ENCODE measurements around the gene EML1. TPM values are rescaled to one million over a fixed set of nuclear protein-coding genes. Genes with fewer than 3 reads are reported as not detected.

The EML1 gene
- total RNA-seq, 3 donors from 2014 or later (not counting 1 experiment from before 2014, with no cell fraction given), result not detected

GRCh38 chr14:99803106-99803775, 10.0 kb downstream of the EML1 start:
- no peak overlapping the region for H3K4me3 ChIP-seq (ENCODE audit: low read length)
- WGBS (ENCODE audit: insufficient coverage), result 86% methylated on average over 12 of the region's 14 CpGs
- DNase-seq (no peak), ATAC-seq (no peak)
- no peaks in the 10 kb centered on the region for H3K36me3 ChIP-seq (ENCODE audit: control insufficient read depth, insufficient read depth, low read length)
- Mint-ChIP-seq H3K4me1 (no peaks in the 10 kb centered on the region), H3K9me3 (no peaks in the 10 kb centered on the region), H3K27me3 (ENCODE audit: low read depth in 2 of 2) (peaks cover 19 to 30% of the 10 kb centered on the region in 2 donors), H3K36me3 (no peaks in the 10 kb centered on the region), H3K4me3 (no peak overlapping the region), H3K27ac (no peak overlapping the region)
- no peak for TF ChIP-seq CTCF (IDR thresholded peaks at IDR 0.05)
- H3K4me1 ChIP-seq (ENCODE audit: control insufficient read depth, insufficient read depth, low read length), result no peaks in the 10 kb centered on the region
- no peaks in the 10 kb centered on the region for H3K9me3 ChIP-seq (ENCODE audit: control insufficient read depth, insufficient read depth, low read length)
- intact Hi-C loops (cut with micrococcal nuclease), result no loop called here
- no peak overlapping the region for H3K27ac ChIP-seq (ENCODE audit: low read length)
- peaks cover 9% of the 10 kb centered on the region for H3K27me3 ChIP-seq (ENCODE audit: control insufficient read depth, insufficient read depth, low read length)

DNA sequence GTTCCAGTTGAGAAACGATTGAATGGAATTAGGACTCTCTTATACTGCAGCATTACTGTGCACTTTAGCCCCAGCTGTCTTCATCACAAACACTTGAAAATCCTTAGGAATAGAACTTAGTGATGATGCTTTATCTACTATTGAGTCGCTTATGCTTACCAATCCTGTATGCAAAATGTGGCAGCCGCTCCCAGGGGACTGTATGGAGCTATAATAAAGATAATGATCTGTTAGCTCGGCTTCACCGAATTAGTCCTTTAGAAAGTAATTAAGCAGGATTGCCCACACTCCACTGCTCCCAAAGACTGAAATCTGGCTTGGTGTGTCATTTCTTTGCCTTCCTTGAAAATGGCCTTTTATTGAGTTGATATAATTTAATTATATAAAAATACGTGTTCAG, 10.6 kb downstream of the EML1 start:
- no peak for TF ChIP-seq CTCF (IDR thresholded peaks at IDR 0.05)
- Histone ChIP-seq H3K36me3 (ENCODE audit: control insufficient read depth, insufficient read depth, low read length) (no peaks in the 10 kb centered on the region), H3K4me3 (ENCODE audit: low read length) (no peak overlapping the region), H3K27me3 (ENCODE audit: control insufficient read depth, insufficient read depth, low read length) (peaks cover 9% of the 10 kb centered on the region), H3K9me3 (ENCODE audit: control insufficient read depth, insufficient read depth, low read length) (no peaks in the 10 kb centered on the region), H3K27ac (ENCODE audit: low read length) (no peak overlapping the region), H3K4me1 (ENCODE audit: control insufficient read depth, insufficient read depth, low read length) (no peaks in the 10 kb centered on the region)
- 97% methylated on average over 3 of the region's 6 CpGs for WGBS (ENCODE audit: insufficient coverage)
- Mint-ChIP-seq H3K9me3 (no peaks in the 10 kb centered on the region), H3K27ac (no peak overlapping the region), H3K27me3 (ENCODE audit: low read depth in 2 of 2) (peaks cover 21 to 36% of the 10 kb centered on the region in 2 donors), H3K4me1 (no peaks in the 10 kb centered on the region), H3K4me3 (no peak overlapping the region), H3K36me3 (no peaks in the 10 kb centered on the region)
- intact Hi-C loops (cut with micrococcal nuclease), result no loop called here
- DNase-seq (no peak), ATAC-seq (no peak)

DNA sequence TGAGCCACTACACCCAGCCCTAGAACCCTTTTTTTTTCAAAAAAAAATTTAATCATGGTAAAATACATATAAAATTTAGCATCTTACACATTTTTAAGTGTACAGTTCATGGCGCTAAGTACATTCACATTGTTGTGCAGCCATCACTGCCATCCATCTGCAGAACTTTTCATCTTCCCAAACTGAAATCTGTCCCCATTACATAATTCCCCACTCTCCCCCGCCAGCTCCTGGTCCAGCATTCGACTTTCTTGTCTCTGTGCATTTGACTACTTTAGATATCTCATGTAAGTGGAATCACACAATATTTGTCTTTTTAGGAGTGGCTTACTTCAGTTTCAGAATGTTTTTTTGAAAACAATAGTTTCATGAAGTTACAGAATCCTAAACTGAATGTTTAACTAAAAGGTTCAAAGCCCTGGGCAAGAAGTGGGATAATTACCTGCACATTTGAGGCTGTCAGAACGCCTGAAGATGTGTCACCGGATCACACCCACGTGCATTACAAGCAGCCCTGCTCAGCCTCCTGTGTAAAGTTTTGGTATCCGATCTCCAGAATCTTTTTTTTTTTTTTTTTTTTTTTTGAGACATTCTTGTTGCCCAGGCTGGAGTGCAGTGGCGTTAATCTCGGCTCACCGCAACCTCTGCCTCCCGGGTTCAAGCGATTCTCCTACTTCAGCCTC, 12.7 kb downstream of the EML1 start:
- WGBS (ENCODE audit: insufficient coverage), result 91% methylated on average over 12 of the region's 12 CpGs
- TF ChIP-seq CTCF (IDR thresholded peaks at IDR 0.05), result no peak
- Mint-ChIP-seq H3K9me3 (no peaks in the 10 kb centered on the region), H3K27ac (no peak overlapping the region), H3K4me1 (no peaks in the 10 kb centered on the region), H3K27me3 (ENCODE audit: low read depth in 2 of 2) (peaks cover 21 to 47% of the 10 kb centered on the region in 2 donors), H3K4me3 (no peak overlapping the region), H3K36me3 (no peaks in the 10 kb centered on the region)
- ATAC-seq, result no peak
- Histone ChIP-seq H3K27ac (ENCODE audit: low read length) (no peak overlapping the region), H3K4me3 (ENCODE audit: low read length) (no peak overlapping the region), H3K36me3 (ENCODE audit: control insufficient read depth, insufficient read depth, low read length) (no peaks in the 10 kb centered on the region), H3K4me1 (ENCODE audit: control insufficient read depth, insufficient read depth, low read length) (no peaks in the 10 kb centered on the region), H3K9me3 (ENCODE audit: control insufficient read depth, insufficient read depth, low read length) (no peaks in the 10 kb centered on the region), H3K27me3 (ENCODE audit: control insufficient read depth, insufficient read depth, low read length) (peaks cover 3% of the 10 kb centered on the region)
- intact Hi-C loops (cut with micrococcal nuclease), result no loop called here
- no peak for DNase-seq

Measured in natural killer cell (primary cell).